ENCODE measurements around the gene STK38.

Gene STK38

GRCh38 chr6:36571122-36572043 is 24.1 kb upstream of the STK38 start:
- H2AFZ ChIP-seq (ENCODE audit: low read depth, low read length): no peak overlapping the region
- H3K36me3 ChIP-seq (ENCODE audit: insufficient read depth, low read length): no peaks in the 10 kb centered on the region
- no peak overlapping the region for H3K4me3 ChIP-seq (ENCODE audit: low read depth in 1 of 2, low read length in 2 of 2)
- no peaks in the 10 kb centered on the region for H4K20me1 ChIP-seq (ENCODE audit: insufficient read depth, low read length)
- no peak for TF ChIP-seq EZH2 (IDR thresholded peaks at IDR 0.05; ENCODE audit: borderline replicate concordance, low read depth, low read length, severe bottlenecking)
- no peak for TF ChIP-seq CTCF (IDR thresholded peaks at IDR 0.05; ENCODE audit: borderline replicate concordance, extremely low read depth, low read length, poor library complexity, severe bottlenecking)
- H3K27me3 ChIP-seq (ENCODE audit: insufficient read depth, low read length, poor library complexity): no peaks in the 10 kb centered on the region
- H3K9ac ChIP-seq (ENCODE audit: low read depth, low read length): no peak overlapping the region
- ATAC-seq (ENCODE audit: insufficient read depth, low read depth) (no peak), DNase-seq (no peak)
- peaks cover 2% of the 10 kb centered on the region for H3K9me3 ChIP-seq (ENCODE audit: insufficient read depth, low read length, severe bottlenecking)
- H3K4me1 ChIP-seq (ENCODE audit: insufficient read depth, low read length): no peaks in the 10 kb centered on the region
- no peak overlapping the region for H3K27ac ChIP-seq (ENCODE audit: low read length)
- no peaks in the 10 kb centered on the region for H3K79me2 ChIP-seq (ENCODE audit: insufficient read depth, low read length)
- no peak overlapping the region for H3K4me2 ChIP-seq (ENCODE audit: insufficient read depth, low read length)

GRCh38 chr6:36570264-36570663 is 23.0 kb upstream of the STK38 start:
- DNase-seq: no peak
- no peak for TF ChIP-seq EZH2 (IDR thresholded peaks at IDR 0.05; ENCODE audit: borderline replicate concordance, low read depth, low read length, severe bottlenecking)
- TF ChIP-seq CTCF (IDR thresholded peaks at IDR 0.05; ENCODE audit: borderline replicate concordance, extremely low read depth, low read length, poor library complexity, severe bottlenecking): no peak
- Histone ChIP-seq H3K4me3 (ENCODE audit: low read depth in 1 of 2, low read length in 2 of 2) (no peak overlapping the region), H4K20me1 (ENCODE audit: insufficient read depth, low read length) (no peaks in the 10 kb centered on the region), H2AFZ (ENCODE audit: low read depth, low read length) (no peak overlapping the region), H3K79me2 (ENCODE audit: insufficient read depth, low read length) (no peaks in the 10 kb centered on the region), H3K27me3 (ENCODE audit: insufficient read depth, low read length, poor library complexity) (no peaks in the 10 kb centered on the region), H3K4me1 (ENCODE audit: insufficient read depth, low read length) (no peaks in the 10 kb centered on the region), H3K4me2 (ENCODE audit: insufficient read depth, low read length) (no peak overlapping the region), H3K9me3 (ENCODE audit: insufficient read depth, low read length, severe bottlenecking) (peaks cover 2% of the 10 kb centered on the region), H3K27ac (ENCODE audit: low read length) (no peak overlapping the region), H3K36me3 (ENCODE audit: insufficient read depth, low read length) (no peaks in the 10 kb centered on the region), H3K9ac (ENCODE audit: low read depth, low read length) (no peak overlapping the region)
- ATAC-seq (ENCODE audit: insufficient read depth, low read depth): no peak

GRCh38 chr6:36566418-36566905 is 19.2 kb upstream of the STK38 start:
- H4K20me1 ChIP-seq (ENCODE audit: insufficient read depth, low read length): no peaks in the 10 kb centered on the region
- H3K27ac ChIP-seq (ENCODE audit: low read length): no peak overlapping the region
- no peak for TF ChIP-seq CTCF (IDR thresholded peaks at IDR 0.05; ENCODE audit: borderline replicate concordance, extremely low read depth, low read length, poor library complexity, severe bottlenecking)
- no peak for TF ChIP-seq EZH2 (IDR thresholded peaks at IDR 0.05; ENCODE audit: borderline replicate concordance, low read depth, low read length, severe bottlenecking)
- H3K9ac ChIP-seq (ENCODE audit: low read depth, low read length): no peak overlapping the region
- H3K79me2 ChIP-seq (ENCODE audit: insufficient read depth, low read length): no peaks in the 10 kb centered on the region
- H3K4me2 ChIP-seq (ENCODE audit: insufficient read depth, low read length): no peak overlapping the region
- ATAC-seq (ENCODE audit: insufficient read depth, low read depth): no peak
- H3K4me3 ChIP-seq (ENCODE audit: low read depth in 1 of 2, low read length in 2 of 2): no peak overlapping the region
- DNase-seq: no peak
- H2AFZ ChIP-seq (ENCODE audit: low read depth, low read length): no peak overlapping the region
- H3K36me3 ChIP-seq (ENCODE audit: insufficient read depth, low read length): no peaks in the 10 kb centered on the region
- H3K4me1 ChIP-seq (ENCODE audit: insufficient read depth, low read length): no peaks in the 10 kb centered on the region
- peaks cover 2% of the 10 kb centered on the region for H3K9me3 ChIP-seq (ENCODE audit: insufficient read depth, low read length, severe bottlenecking)
- H3K27me3 ChIP-seq (ENCODE audit: insufficient read depth, low read length, poor library complexity): no peaks in the 10 kb centered on the region
